HepG2 (cell line): ENCODE measurements around the gene CHCHD3. TPM values are rescaled to one million over a fixed set of nuclear protein-coding genes. Genes with fewer than 3 reads are reported as not detected.

Experiments
- ATAC-seq: fragments of 200-7000 bp; cut with Tn5 transposase; 3 replicates; pipeline ENCODE4 v1.9.1; 2020; ENCODE audit warnings: mild to moderate bottlenecking, moderate library complexity
- BruUV-seq: library from RNA; stranded (reverse); fragments of 400-500 nt; replicated peaks from 2 replicates; lab custom pipeline; 2021; lab: Mats Ljungman, UMichigan
- CTCF ChIA-PET: fragments of 300-600 bp; formaldehyde crosslinking; extraction: SDS; loops from one replicate; lab custom pipeline; 2021; ENCODE audit warnings: low total read pairs, inconsistent platforms, low intra/inter-chr PET ratio; lab: Yijun Ruan, JAX
- POLR2A ChIA-PET: fragments of 350-600 bp; sonication (Branson Sonifier 250); formaldehyde crosslinking; loops from one replicate; lab custom pipeline; 2020; ENCODE audit warnings: antibody characterized with exemption, inconsistent platforms; lab: Yijun Ruan, JAX
- DNase-seq: peaks from one replicate; pipeline ENCODE4 v3.0.0-alpha.2; 2015; ENCODE audit warnings: low spot score
- FAIRE-seq: peaks from 3 replicates; lab custom pipeline; 2011; peaks lifted over from hg19 to GRCh38; lab: Jason Lieb, UNC
- H2AFZ ChIP-seq: one replicate; pipeline ENCODE4 v1.6.1; 2011; ENCODE audit warnings: low read length, inconsistent platforms
- H3K27ac ChIP-seq: fragments of 300-600 bp; 3 replicates; pipeline ENCODE4 v1.8.0; 2011; ENCODE audit warnings: mixed run types, mild to moderate bottlenecking, mixed read lengths, low read length, inconsistent platforms; ENCODE audit not compliant: insufficient read depth; ENCODE audit errors: extremely low read length
- H3K27me3 ChIP-seq, 2 experiments: fragments of 200-600 bp in 1 of 2; 2 replicates in 1 of 2; 3 replicates in 1 of 2; pipeline versions ENCODE4 v1.6.0 to v1.8.0; 2011; ENCODE audit warnings: low read length in 2 of 2, mild to moderate bottlenecking in 2 of 2, moderate library complexity in 2 of 2, inconsistent platforms in 1 of 2; ENCODE audit not compliant: insufficient read depth in 2 of 2, control insufficient read depth in 1 of 2
- H3K36me3 ChIP-seq, 2 experiments: fragments of 200-600 bp in 1 of 2; replicated peaks in 1 of 2; 2 replicates in 1 of 2; 3 replicates in 1 of 2; pipeline versions ENCODE4 v1.5.1 to v1.8.0; 2011; ENCODE audit warnings: low read length in 2 of 2, inconsistent platforms in 1 of 2; ENCODE audit not compliant: insufficient read depth in 2 of 2, control insufficient read depth in 1 of 2
- H3K4me1 ChIP-seq: 2 replicates; pipeline ENCODE4 v1.5.1; 2012; ENCODE audit warnings: low read length, inconsistent platforms; ENCODE audit not compliant: insufficient read depth
- H3K4me2 ChIP-seq: 2 replicates; pipeline ENCODE4 v1.6.0; 2011; ENCODE audit warnings: low read depth, low read length, inconsistent platforms
- H3K4me3 ChIP-seq, 3 experiments: fragments of 200-600 bp in 1 of 3; sonication (generic), shearing (Covaris generic) in 1 of 3; replicated peaks in 1 of 3; 2 replicates each; pipeline ENCODE4 v1.5.1; 2011 to 2016; ENCODE audit warnings: low read length in 3 of 3, inconsistent platforms in 2 of 3, low read depth in 2 of 3, mild to moderate bottlenecking in 2 of 3, control low read depth in 1 of 3, mixed read lengths in 1 of 3; ENCODE audit not compliant: insufficient read depth in 1 of 3
- H3K79me2 ChIP-seq: one replicate; pipeline ENCODE4 v1.6.1; 2011; ENCODE audit warnings: low read length, inconsistent platforms; ENCODE audit not compliant: insufficient read depth
- H3K9ac ChIP-seq: 2 replicates; pipeline ENCODE4 v1.6.0; 2011; ENCODE audit warnings: mild to moderate bottlenecking, low read depth, low read length, inconsistent platforms; ENCODE audit not compliant: insufficient read depth
- H3K9me3 ChIP-seq: 2 replicates; pipeline ENCODE4 v1.5.1; 2012; ENCODE audit warnings: mild to moderate bottlenecking, low read length
- H4K20me1 ChIP-seq: 2 replicates; pipeline ENCODE4 v1.6.0; 2011; ENCODE audit warnings: inconsistent platforms, mild to moderate bottlenecking, low read length, moderate library complexity; ENCODE audit not compliant: insufficient read depth
- CENPT ChIP-seq: sonication (generic); formaldehyde crosslinking; IDR thresholded peaks from 2 replicates; pipeline ENCODE4 v1.8.0; 2022; ENCODE audit warnings: low read depth, mild to moderate bottlenecking, moderate library complexity, missing genetic modification reagents
- HMGA1 ChIP-seq: sonication (generic); formaldehyde crosslinking; conservative IDR thresholded peaks from 2 replicates; pipeline ENCODE4 v1.4.0; 2020; ENCODE audit warnings: missing genetic modification reagents
- MBNL3 ChIP-seq: fragments of 250-450 bp; sonication (Bioruptor Pico); conservative IDR thresholded peaks from 2 replicates; pipeline ENCODE4 v1.8.0; 2022; ENCODE audit warnings: mild to moderate bottlenecking, inconsistent platforms
- MED13 ChIP-seq: sonication (generic); formaldehyde crosslinking; IDR thresholded peaks from 2 replicates; pipeline ENCODE4 v1.5.0; 2020; ENCODE audit warnings: missing genetic modification reagents
- NFE2L1 ChIP-seq: sonication (generic); formaldehyde crosslinking; IDR thresholded peaks from 2 replicates; pipeline ENCODE4 v1.4.0; 2020; ENCODE audit warnings: missing genetic modification reagents, mild to moderate bottlenecking, borderline replicate concordance
- WGBS: methylation state at CpG from one replicate; pipeline ENCODE4 v1.1.6; 2017; ENCODE audit warnings: low lambda C conversion rate; 5-methylcytosine and 5-hydroxymethylcytosine counted together
- in situ Hi-C: cut with HindIII; loops from 2 replicates; pipeline ENCODE4 v1.10.0; 2017; ENCODE audit warnings: low pct_unique_long_range_greater_than_20kb; ENCODE audit not compliant: extremely low pct_ligation_motif_present
- intact Hi-C: fragments of 100-400 bp; cut with micrococcal nuclease; formaldehyde crosslinking; loops from one replicate; pipeline ENCODE4 v1.10.0; 2022; ENCODE audit not compliant: unreplicated experiment
- polyA plus RNA-seq, 8 experiments: library from polyadenylated mRNA; depleted of rRNA in 3 of 8; stranded (reverse) in 7 of 8; unstranded in 1 of 8; fragments of >200 nt; fragmentation: Illumina TruSeq in 4 of 8; extraction: Trizol in 4 of 8; gene quantifications; 2 replicates each; pipeline versions ENCODE4 v1.2.1 to v1.2.3, GENCODE V29; 2011 to 2016; ENCODE audit warnings: low read depth in 4 of 8, missing spikeins in 1 of 8, mixed read lengths in 1 of 8; ENCODE audit not compliant: insufficient read depth in 1 of 8
- total RNA-seq, 5 experiments: library from RNA; depleted of rRNA; stranded (reverse); fragments of >200 nt; fragmentation: Illumina TruSeq; extraction: Trizol; gene quantifications; 2 replicates each; pipeline ENCODE4 v1.2.3, GENCODE V29; 2016; ENCODE audit warnings: low read depth in 1 of 5
- TF ChIP-seq, protein P1 (sequence below): sonication (generic); formaldehyde crosslinking; conservative IDR thresholded peaks from 2 replicates; pipeline ENCODE4 v1.4.0; 2020; ENCODE audit warnings: mild to moderate bottlenecking, missing genetic modification reagents, moderate library complexity
- TF ChIP-seq, protein P2 (sequence below): IDR thresholded peaks from 2 replicates; pipeline ENCODE4 v1.6.1; 2012; ENCODE audit warnings: inconsistent platforms

CHCHD3 gene
- total and polyA plus RNA-seq, 2 of the 13 experiments (the other 11 are each of a cell fraction or from before 2014, with no cell fraction given) = 32.7 to 86.8 TPM

DNA sequence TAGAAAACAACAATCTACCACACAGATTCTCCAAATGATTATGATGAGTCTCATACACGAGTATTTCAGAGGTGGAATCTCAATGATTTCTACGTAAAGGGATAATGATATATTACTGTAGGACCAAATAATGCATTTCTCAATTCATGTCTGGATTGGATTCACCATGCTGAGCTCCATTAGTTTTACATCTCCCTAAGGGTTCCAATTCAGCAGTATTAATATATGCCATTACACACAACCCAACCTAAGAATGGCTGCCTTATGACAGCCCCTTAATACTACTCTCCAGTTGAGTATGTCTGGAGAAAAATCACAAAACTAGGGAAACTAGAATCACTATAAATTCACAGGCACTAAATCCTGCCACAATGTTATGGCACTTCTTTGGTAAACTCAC, 271.3 kb downstream of the CHCHD3 start:
- no peak for FAIRE-seq

More for the DNA sequence above, 271.3 kb downstream of the CHCHD3 start:
- ATAC-seq = no peak
- Histone ChIP-seq H3K9ac (no peak overlapping the region), H3K27me3 (no peaks in the 10 kb centered on the region), H3K27ac (no peak overlapping the region), H3K4me3 (no peak overlapping the region), H4K20me1 (no peaks in the 10 kb centered on the region), H3K4me2 (no peak overlapping the region), H3K4me1 (no peaks in the 10 kb centered on the region), H3K79me2 (no peaks in the 10 kb centered on the region), H2AFZ (no peak overlapping the region), H3K36me3 (0 out of 5 replicates have a peak, but pooled peaks cover 2 to 5% of the 10 kb centered on the region in 2 experiments), H3K9me3 (no peaks in the 10 kb centered on the region)
- no peak for DNase-seq
- BruUV-seq = no TSS peak
- WGBS = 100% methylated on average over 2 of the region's 2 CpGs
- POLR2A ChIA-PET = no interaction called here
- in situ Hi-C loops (no loop called here), intact Hi-C loops (no loop called here)
- TF ChIP-seq CENPT (CRISPR knock-in tag) = no peak
- no peak for TF ChIP-seq HMGA1 (CRISPR knock-in tag)
- TF ChIP-seq MED13 (CRISPR knock-in tag) = no peak
- TF ChIP-seq MBNL3 (CRISPR knock-in tag) = no peak
- TF ChIP-seq, protein P1, sequence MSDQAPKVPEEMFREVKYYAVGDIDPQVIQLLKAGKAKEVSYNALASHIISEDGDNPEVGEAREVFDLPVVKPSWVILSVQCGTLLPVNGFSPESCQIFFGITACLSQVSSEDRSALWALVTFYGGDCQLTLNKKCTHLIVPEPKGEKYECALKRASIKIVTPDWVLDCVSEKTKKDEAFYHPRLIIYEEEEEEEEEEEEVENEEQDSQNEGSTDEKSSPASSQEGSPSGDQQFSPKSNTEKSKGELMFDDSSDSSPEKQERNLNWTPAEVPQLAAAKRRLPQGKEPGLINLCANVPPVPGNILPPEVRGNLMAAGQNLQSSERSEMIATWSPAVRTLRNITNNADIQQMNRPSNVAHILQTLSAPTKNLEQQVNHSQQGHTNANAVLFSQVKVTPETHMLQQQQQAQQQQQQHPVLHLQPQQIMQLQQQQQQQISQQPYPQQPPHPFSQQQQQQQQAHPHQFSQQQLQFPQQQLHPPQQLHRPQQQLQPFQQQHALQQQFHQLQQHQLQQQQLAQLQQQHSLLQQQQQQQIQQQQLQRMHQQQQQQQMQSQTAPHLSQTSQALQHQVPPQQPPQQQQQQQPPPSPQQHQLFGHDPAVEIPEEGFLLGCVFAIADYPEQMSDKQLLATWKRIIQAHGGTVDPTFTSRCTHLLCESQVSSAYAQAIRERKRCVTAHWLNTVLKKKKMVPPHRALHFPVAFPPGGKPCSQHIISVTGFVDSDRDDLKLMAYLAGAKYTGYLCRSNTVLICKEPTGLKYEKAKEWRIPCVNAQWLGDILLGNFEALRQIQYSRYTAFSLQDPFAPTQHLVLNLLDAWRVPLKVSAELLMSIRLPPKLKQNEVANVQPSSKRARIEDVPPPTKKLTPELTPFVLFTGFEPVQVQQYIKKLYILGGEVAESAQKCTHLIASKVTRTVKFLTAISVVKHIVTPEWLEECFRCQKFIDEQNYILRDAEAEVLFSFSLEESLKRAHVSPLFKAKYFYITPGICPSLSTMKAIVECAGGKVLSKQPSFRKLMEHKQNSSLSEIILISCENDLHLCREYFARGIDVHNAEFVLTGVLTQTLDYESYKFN (CRISPR knock-in tag) = no peak
- TF ChIP-seq NFE2L1 (CRISPR knock-in tag) = no peak
- TF ChIP-seq, protein P2, sequence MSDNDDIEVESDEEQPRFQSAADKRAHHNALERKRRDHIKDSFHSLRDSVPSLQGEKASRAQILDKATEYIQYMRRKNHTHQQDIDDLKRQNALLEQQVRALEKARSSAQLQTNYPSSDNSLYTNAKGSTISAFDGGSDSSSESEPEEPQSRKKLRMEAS = no peak
- CTCF ChIA-PET = no interaction called here
